ENCODE data around the gene FAM219A. TPM values are rescaled to one million over a fixed set of nuclear protein-coding genes. Genes with fewer than 3 reads are reported as not detected.

The FAM219A gene
- total RNA-seq, 2 donors from 2014 or later: 6.5 to 6.6 TPM

GRCh38 chr9:34426347-34427074 lies 31.9 kb downstream of the FAM219A start:
- no peak overlapping the region for H3K4me3 ChIP-seq
- TF ChIP-seq POLR2A (IDR thresholded peaks at IDR 0.05) (no peak), CTCF (IDR thresholded peaks at IDR 0.05) (no peak)
- no peak overlapping the region for H3K27ac ChIP-seq
- DNase-seq (no peak), ATAC-seq (no peak)
- H3K27me3 ChIP-seq: no peaks in the 10 kb centered on the region
- H3K36me3 ChIP-seq (replicated peaks in 1 of 2; ENCODE audit: insufficient read depth in 1 of 2, low read depth in 2 of 2): no peaks in the 10 kb centered on the region
- intact Hi-C loops (cut with DNase I): no loop called here
- no peaks in the 10 kb centered on the region for H3K9me3 ChIP-seq
- WGBS, 2 donors: 85 to 94% methylated on average over 5 of the region's 5 CpGs
- peaks cover 15% of the 10 kb centered on the region for H3K4me1 ChIP-seq

- Histone ChIP-seq H3K4me3 (no peak overlapping the region), H3K9me3 (no peaks in the 10 kb centered on the region), H3K27ac (no peak overlapping the region), H3K27me3 (no peaks in the 10 kb centered on the region), H3K4me1 (no peaks in the 10 kb centered on the region), H3K36me3 (replicated peaks in 1 of 2; ENCODE audit: insufficient read depth in 1 of 2, low read depth in 2 of 2) (no peaks in the 10 kb centered on the region)
- 76 to 92% methylated on average over 4 of the region's 4 CpGs for WGBS, 2 donors
- TF ChIP-seq POLR2A (IDR thresholded peaks at IDR 0.05) (no peak), CTCF (IDR thresholded peaks at IDR 0.05) (no peak)
- DNase-seq: no peak
- ATAC-seq: no peak
- intact Hi-C loops (cut with DNase I): no loop called here
These were observed 38.5 kb downstream of the FAM219A start for GRCh38 chr9:34419716-34420504.

GRCh38 chr9:34417734-34418133 lies 40.6 kb downstream of the FAM219A start:
- Histone ChIP-seq H3K27ac (no peak overlapping the region), H3K4me1 (no peaks in the 10 kb centered on the region), H3K36me3 (replicated peaks in 1 of 2; ENCODE audit: insufficient read depth in 1 of 2, low read depth in 2 of 2) (no peaks in the 10 kb centered on the region), H3K4me3 (no peak overlapping the region), H3K9me3 (no peaks in the 10 kb centered on the region), H3K27me3 (no peaks in the 10 kb centered on the region)
- intact Hi-C loops (cut with DNase I): no loop called here
- ATAC-seq (no peak), DNase-seq (peak in 2 of 4 donors; percentile 17 to 24)
- TF ChIP-seq POLR2A (IDR thresholded peaks at IDR 0.05) (no peak), CTCF (IDR thresholded peaks at IDR 0.05) (no peak)
- WGBS, 2 donors: 84 to 95% methylated on average over 3 of the region's 3 CpGs

GRCh38 chr9:34413231-34413852 lies 45.0 kb downstream of the FAM219A start:
- Histone ChIP-seq H3K36me3 (replicated peaks in 1 of 2; ENCODE audit: insufficient read depth in 1 of 2, low read depth in 2 of 2) (no peaks in the 10 kb centered on the region), H3K27me3 (no peaks in the 10 kb centered on the region), H3K27ac (no peak overlapping the region), H3K4me3 (no peak overlapping the region), H3K4me1 (no peaks in the 10 kb centered on the region), H3K9me3 (no peaks in the 10 kb centered on the region)
- DNase-seq (peak in 2 of 4 donors; percentile 30 to 43), ATAC-seq (no peak)
- intact Hi-C loops (cut with DNase I): no loop called here
- 31 to 34% methylated on average over 6 of the region's 6 CpGs for WGBS, 2 donors
- TF ChIP-seq CTCF (IDR thresholded peaks at IDR 0.05) (no peak), POLR2A (IDR thresholded peaks at IDR 0.05) (no peak)
